ENCODE measurements around the gene OR4E1.

DNA sequence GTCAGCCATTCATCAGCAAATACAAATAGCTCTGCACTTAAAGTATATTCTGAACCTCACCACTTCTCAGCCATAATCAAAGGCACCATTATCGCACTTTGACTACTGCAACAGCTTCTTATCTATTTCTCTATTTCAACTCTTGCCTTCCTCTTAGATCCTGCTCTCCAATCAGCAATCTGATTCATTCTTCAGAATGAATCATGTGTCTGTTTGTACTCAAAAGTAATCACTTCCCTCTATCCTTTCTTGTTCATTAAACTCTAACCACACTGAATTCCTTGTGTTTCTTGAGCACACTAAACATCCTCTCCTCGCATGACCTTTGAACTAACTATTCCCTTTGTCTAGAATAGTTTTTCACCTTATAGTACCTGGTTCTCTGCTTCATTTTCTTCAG lies 12.8 kb upstream of the OR4E1 start:
- TF ChIP-seq, protein P1, sequence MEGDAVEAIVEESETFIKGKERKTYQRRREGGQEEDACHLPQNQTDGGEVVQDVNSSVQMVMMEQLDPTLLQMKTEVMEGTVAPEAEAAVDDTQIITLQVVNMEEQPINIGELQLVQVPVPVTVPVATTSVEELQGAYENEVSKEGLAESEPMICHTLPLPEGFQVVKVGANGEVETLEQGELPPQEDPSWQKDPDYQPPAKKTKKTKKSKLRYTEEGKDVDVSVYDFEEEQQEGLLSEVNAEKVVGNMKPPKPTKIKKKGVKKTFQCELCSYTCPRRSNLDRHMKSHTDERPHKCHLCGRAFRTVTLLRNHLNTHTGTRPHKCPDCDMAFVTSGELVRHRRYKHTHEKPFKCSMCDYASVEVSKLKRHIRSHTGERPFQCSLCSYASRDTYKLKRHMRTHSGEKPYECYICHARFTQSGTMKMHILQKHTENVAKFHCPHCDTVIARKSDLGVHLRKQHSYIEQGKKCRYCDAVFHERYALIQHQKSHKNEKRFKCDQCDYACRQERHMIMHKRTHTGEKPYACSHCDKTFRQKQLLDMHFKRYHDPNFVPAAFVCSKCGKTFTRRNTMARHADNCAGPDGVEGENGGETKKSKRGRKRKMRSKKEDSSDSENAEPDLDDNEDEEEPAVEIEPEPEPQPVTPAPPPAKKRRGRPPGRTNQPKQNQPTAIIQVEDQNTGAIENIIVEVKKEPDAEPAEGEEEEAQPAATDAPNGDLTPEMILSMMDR (IDR thresholded peaks at IDR 0.05; ENCODE audit: low read length) = no peak
- TF ChIP-seq EZH2 (optimal IDR thresholded peaks at IDR 0.05; ENCODE audit: low read depth, low read length) = no peak
- no peak for TF ChIP-seq EZH2phosphoT487 (IDR thresholded peaks at IDR 0.05; ENCODE audit: low read length)
